HepG2 (cell line): ENCODE measurements around the gene AGO4. TPM values are rescaled to one million over a fixed set of nuclear protein-coding genes. Genes with fewer than 3 reads are reported as not detected.

Source experiments
- ATF5 ChIP-seq: sonication (generic); formaldehyde crosslinking; IDR thresholded peaks from 2 replicates; pipeline ENCODE4 v1.4.0; 2020; ENCODE audit warnings: mild to moderate bottlenecking, low read depth, missing genetic modification reagents
- ATF7-NPFF ChIP-seq: sonication (generic); formaldehyde crosslinking; IDR thresholded peaks from 2 replicates; pipeline ENCODE4 v1.8.1; 2023; ENCODE audit warnings: mild to moderate bottlenecking, low read depth, missing genetic modification reagents, moderate library complexity
- FLYWCH1 ChIP-seq: sonication (generic); formaldehyde crosslinking; IDR thresholded peaks from 2 replicates; pipeline ENCODE4 v1.8.1; 2023; ENCODE audit warnings: mild to moderate bottlenecking, missing genetic modification reagents
- FOXK2 ChIP-seq: fragments of 450-650 bp; IDR thresholded peaks from 2 replicates; pipeline ENCODE4 v1.6.1; 2016
- HDAC1 ChIP-seq: sonication (generic); formaldehyde crosslinking; IDR thresholded peaks from 2 replicates; pipeline ENCODE4 v1.5.1; 2020; ENCODE audit warnings: mild to moderate bottlenecking, missing genetic modification reagents
- MATR3 ChIP-seq: sonication (generic); formaldehyde crosslinking; IDR thresholded peaks from 2 replicates; pipeline ENCODE4 v1.4.0; 2020; ENCODE audit warnings: missing genetic modification reagents
- NFKB2 ChIP-seq: sonication (generic); formaldehyde crosslinking; IDR thresholded peaks from 2 replicates; pipeline ENCODE4 v1.4.0; 2020; ENCODE audit warnings: missing genetic modification reagents, borderline replicate concordance
- NPAS2 ChIP-seq: sonication (generic); formaldehyde crosslinking; IDR thresholded peaks from 2 replicates; pipeline ENCODE4 v1.8.0; 2022; ENCODE audit warnings: mild to moderate bottlenecking, missing genetic modification reagents, borderline replicate concordance
- REL ChIP-seq: sonication (generic); formaldehyde crosslinking; conservative IDR thresholded peaks from 2 replicates; pipeline ENCODE4 v1.8.0; 2022; ENCODE audit warnings: mild to moderate bottlenecking, missing genetic modification reagents, moderate library complexity
- SKI ChIP-seq: fragments of 450-650 bp; IDR thresholded peaks from one replicate; pipeline ENCODE4 v1.6.1; 2018; ENCODE audit warnings: mild to moderate bottlenecking; ENCODE audit not compliant: partially characterized antibody
- TGIF2 ChIP-seq: IDR thresholded peaks from 2 replicates; pipeline ENCODE4 v1.6.1; 2016; ENCODE audit warnings: control low read depth, missing compliant biosample characterization
- ZBTB26 ChIP-seq: IDR thresholded peaks from 2 replicates; pipeline ENCODE4 v1.6.1; 2016; ENCODE audit warnings: missing compliant biosample characterization, missing genetic modification reagents, borderline replicate concordance
- ZHX1 ChIP-seq: sonication (generic); formaldehyde crosslinking; IDR thresholded peaks from 2 replicates; pipeline ENCODE4 v1.8.1; 2022; ENCODE audit warnings: low read depth, mild to moderate bottlenecking, missing genetic modification reagents
- ZNF124 ChIP-seq: sonication (generic); formaldehyde crosslinking; IDR thresholded peaks from 2 replicates; pipeline ENCODE4 v1.4.0; 2020; ENCODE audit warnings: missing genetic modification reagents
- ZNF558 ChIP-seq: sonication (generic); formaldehyde crosslinking; IDR thresholded peaks from 2 replicates; pipeline ENCODE4 v1.9.0; 2022; ENCODE audit warnings: mild to moderate bottlenecking, missing genetic modification reagents, borderline replicate concordance
- ZNF598 ChIP-seq: sonication (generic); formaldehyde crosslinking; IDR thresholded peaks from 2 replicates; pipeline ENCODE4 v1.5.1; 2020; ENCODE audit warnings: mild to moderate bottlenecking, missing genetic modification reagents, borderline replicate concordance
- ZNF749 ChIP-seq: sonication (generic); formaldehyde crosslinking; IDR thresholded peaks from 2 replicates; pipeline ENCODE4 v1.8.0; 2022; ENCODE audit warnings: mild to moderate bottlenecking, missing genetic modification reagents, moderate library complexity, borderline replicate concordance
- ZNF816 ChIP-seq: sonication (generic); formaldehyde crosslinking; IDR thresholded peaks from 2 replicates; pipeline ENCODE4 v1.8.0; 2022; ENCODE audit warnings: missing genetic modification reagents, mild to moderate bottlenecking, borderline replicate concordance
- polyA plus RNA-seq, 8 experiments: library from polyadenylated mRNA; depleted of rRNA in 3 of 8; stranded (reverse) in 7 of 8; unstranded in 1 of 8; fragments of >200 nt; fragmentation: Illumina TruSeq in 4 of 8; extraction: Trizol in 4 of 8; gene quantifications; 2 replicates each; pipeline versions ENCODE4 v1.2.1 to v1.2.3, GENCODE V29; 2011 to 2016; ENCODE audit warnings: low read depth in 4 of 8, missing spikeins in 1 of 8, mixed read lengths in 1 of 8; ENCODE audit not compliant: insufficient read depth in 1 of 8
- total RNA-seq, 5 experiments: library from RNA; depleted of rRNA; stranded (reverse); fragments of >200 nt; fragmentation: Illumina TruSeq; extraction: Trizol; gene quantifications; 2 replicates each; pipeline ENCODE4 v1.2.3, GENCODE V29; 2016; ENCODE audit warnings: low read depth in 1 of 5

Gene AGO4
- total and polyA plus RNA-seq, 2 of the 13 experiments (the other 11 are each of a cell fraction or from before 2014, with no cell fraction given): 6.0 to 13.8 TPM

GRCh38 chr1:35882945-35883634, 75.3 kb downstream of the AGO4 start, which contains the start of gene AGO1 (continued):
- no peak; the same call in 1 of the 2 replicates for TF ChIP-seq ATF5 (CRISPR knock-in tag)
- TF ChIP-seq MATR3 (CRISPR knock-in tag): no peak
- TF ChIP-seq REL (CRISPR knock-in tag): no peak
- TF ChIP-seq NFKB2 (CRISPR knock-in tag): peak; percentile 24; the same call in 1 of the 2 replicates
- peak; percentile 44; the same call in 1 of the 2 replicates for TF ChIP-seq ATF7-NPFF
- no peak for TF ChIP-seq ZNF816 (CRISPR knock-in tag)
- no peak for TF ChIP-seq ZHX1
- 0 out of 2 replicates have a peak, but pooled peaks have one; percentile 28 for TF ChIP-seq ZNF124 (CRISPR knock-in tag)
- TF ChIP-seq ZBTB26: no peak
- peak; percentile 58; the same call in 1 of the 2 replicates for TF ChIP-seq FOXK2
- no peak for TF ChIP-seq FLYWCH1
- no peak for TF ChIP-seq ZNF598 (CRISPR knock-in tag)
- no peak for TF ChIP-seq SKI
- TF ChIP-seq ZNF749 (CRISPR knock-in tag): no peak
- no peak; the same call in 1 of the 2 replicates for TF ChIP-seq ZNF558 (CRISPR knock-in tag)
- TF ChIP-seq NPAS2 (CRISPR knock-in tag): no peak
- no peak; the same call in none of the 2 replicates for TF ChIP-seq HDAC1 (CRISPR knock-in tag)
- no peak; the same call in 1 of the 2 replicates for TF ChIP-seq TGIF2 (CRISPR knock-in tag)
